ENCODE data around the gene ZNF654.
"Not testable (repeated sequence)": the region's sequence is repeated elsewhere in the genome, so short reads cannot be mapped to it uniquely, and the experiment has no call there.

Gene ZNF654

GRCh38 chr3:88061746-88062145, 2.7 kb downstream of the ZNF654 start:
- DNase-seq (ENCODE audit: low read depth): no peak

DNA sequence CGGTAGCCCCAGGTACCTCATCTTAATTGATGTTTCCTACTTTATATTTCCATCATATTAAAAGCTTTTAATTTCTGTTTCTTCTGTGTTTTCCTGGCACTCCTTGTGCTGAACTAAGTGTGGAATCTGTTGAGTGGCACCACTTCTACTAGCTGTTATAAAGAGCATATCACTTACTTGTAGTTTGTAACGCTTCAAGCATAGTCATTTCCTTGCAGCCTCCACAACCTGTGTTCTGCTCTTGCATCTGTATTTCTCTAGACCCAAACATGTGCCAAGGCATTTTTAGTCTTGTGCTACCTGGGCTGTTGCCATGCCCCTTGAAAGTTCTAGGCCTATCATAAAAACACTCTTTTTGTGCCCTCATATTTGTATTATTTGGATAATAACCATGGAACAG, 16.0 kb downstream of the ZNF654 start:
- no peak for DNase-seq (ENCODE audit: low read depth)

DNA sequence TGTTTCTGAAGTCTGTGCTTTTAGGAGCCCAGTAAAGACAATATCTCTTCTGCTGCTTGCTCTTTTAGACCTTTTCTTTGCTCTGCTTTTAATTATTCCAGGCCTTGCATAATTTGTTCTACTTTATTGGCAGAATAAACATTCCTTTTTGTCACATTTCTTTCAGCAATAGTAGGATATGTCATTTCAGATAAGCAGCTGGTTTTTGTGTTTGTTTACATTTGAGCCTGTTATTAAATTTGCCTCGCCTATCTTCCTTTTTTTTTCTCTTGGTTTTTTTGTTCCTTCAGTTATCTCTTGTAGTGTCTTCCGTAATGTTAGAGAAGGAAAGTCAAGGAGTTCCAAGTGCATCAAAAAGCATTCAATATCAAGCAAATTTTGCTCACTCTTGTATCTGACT, 16.4 kb downstream of the ZNF654 start:
- DNase-seq (ENCODE audit: low read depth): no peak

DNA sequence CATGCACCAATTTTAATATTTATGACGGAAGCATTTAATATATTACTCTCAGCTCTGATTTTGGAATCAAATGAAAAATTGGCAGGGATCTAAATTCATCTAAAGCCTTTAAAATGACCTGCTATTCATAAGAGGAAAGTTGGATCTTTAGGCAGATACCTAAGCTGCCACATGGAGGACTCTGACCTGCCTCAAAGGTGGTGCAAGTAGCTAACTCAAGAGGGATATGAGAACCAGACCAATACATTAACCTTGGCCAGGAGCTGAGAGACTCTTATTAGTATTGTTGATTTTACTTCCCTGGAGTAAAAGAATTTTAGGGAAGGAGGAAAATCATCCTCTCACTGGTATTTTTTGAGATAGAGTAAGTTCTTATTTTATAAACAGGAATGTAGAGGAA, 17.7 kb downstream of the ZNF654 start:
- no peak for DNase-seq (ENCODE audit: low read depth)

- DNase-seq (ENCODE audit: low read depth): no peak
Measured at GRCh38 chr3:88078932-88079331, 19.9 kb downstream of the ZNF654 start.

- DNase-seq (ENCODE audit: low read depth): no peak
Measured at GRCh38 chr3:88082854-88083253, 23.8 kb downstream of the ZNF654 start.

DNA sequence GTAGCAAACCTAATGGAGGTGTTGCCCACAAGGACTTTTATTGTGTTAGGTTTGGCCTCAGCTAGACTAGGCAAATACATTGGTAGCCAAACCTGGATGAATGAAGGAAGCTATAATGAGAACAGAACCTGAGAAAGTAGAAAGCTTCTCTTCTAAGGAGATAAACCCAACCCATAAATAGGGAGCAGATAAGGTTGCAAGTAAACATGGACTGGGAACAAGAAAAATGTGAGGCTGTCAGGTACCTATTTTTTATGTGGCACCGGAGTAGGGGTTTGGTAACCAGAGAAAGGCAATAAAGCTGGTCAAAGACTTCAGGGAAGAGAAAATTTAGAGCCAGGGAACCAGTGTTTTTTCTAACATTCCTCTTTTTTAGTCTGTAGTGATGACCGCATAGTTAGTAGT, 25.0 kb downstream of the ZNF654 start:
- DNase-seq (ENCODE audit: low read depth): no peak

DNA sequence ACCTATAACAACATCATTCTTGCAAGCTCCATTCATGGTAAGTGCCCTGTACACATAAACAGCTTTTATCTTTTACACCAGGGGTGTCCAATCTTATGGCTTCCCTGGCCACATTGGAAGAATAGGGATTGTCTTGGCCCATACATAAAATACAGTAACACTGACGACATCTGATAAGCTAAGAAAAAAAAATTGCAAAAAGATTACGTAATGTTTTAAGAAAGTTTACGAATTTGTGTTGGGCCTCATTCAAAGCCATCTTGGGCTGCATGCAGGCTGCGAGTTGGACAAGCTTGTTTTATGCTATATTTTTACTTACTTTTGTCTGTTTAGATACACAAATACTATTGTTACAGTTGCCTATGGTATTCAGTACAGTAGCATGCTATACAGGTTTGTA, 31.6 kb downstream of the ZNF654 start:
- DNase-seq (ENCODE audit: low read depth): no peak

DNA sequence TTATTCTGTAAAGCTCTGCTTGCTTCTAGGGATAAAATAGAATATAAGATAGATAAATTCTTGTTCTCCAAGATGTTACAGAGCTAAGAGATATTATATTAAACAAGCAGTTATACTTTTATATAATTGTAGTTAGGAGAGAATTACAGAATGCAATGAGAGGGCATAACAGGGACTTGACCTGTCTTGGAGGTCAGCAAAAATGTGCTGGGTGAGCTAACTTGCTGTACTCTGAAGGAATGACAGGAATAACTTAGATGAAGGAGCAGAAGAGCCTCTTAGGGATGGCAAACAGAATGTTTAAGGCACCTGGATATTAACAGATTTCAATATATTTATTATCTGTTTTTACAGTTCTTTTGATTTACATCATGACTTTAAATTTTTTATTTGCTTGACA, 33.2 kb downstream of the ZNF654 start:
- no peak for DNase-seq (ENCODE audit: low read depth)

GRCh38 chr3:88093266-88093665, 34.2 kb downstream of the ZNF654 start:
- no peak for DNase-seq (ENCODE audit: low read depth)

- DNase-seq (ENCODE audit: low read depth): no peak
Measured at GRCh38 chr3:88101142-88101541, 42.1 kb downstream of the ZNF654 start.

- DNase-seq (ENCODE audit: low read depth): peak; percentile 4
Measured at GRCh38 chr3:88105325-88105724, 46.3 kb downstream of the ZNF654 start.

DNA sequence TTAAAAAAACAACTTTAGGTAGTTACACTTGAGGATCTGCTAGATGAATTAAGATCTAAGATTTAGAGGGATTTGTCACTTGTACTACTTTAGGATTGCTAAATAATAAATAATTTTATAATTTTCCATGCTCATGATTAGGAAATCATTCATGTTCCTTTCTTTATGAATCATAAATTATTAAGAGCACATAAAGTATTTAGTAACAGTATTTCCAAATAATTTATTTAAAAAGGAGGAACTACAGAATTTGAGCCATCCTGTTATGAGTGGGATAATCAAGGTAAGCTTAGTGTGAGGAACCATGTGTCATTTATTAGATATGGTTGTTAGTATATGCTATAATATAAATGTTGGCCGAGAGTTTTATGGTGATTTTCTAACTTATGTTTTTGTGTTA, 53.2 kb downstream of the ZNF654 start:
- no peak for DNase-seq (ENCODE audit: low read depth)

GRCh38 chr3:88113311-88114162, 54.5 kb downstream of the ZNF654 start:
- peak; percentile 37 for DNase-seq (ENCODE audit: low read depth)

GRCh38 chr3:88114878-88115549, 56.0 kb downstream of the ZNF654 start:
- no peak for DNase-seq (ENCODE audit: low read depth)

- no peak for DNase-seq (ENCODE audit: low read depth)
Measured at GRCh38 chr3:88117683-88118082, 58.6 kb downstream of the ZNF654 start.

GRCh38 chr3:88118603-88119002, 59.5 kb downstream of the ZNF654 start:
- not testable (repeated sequence) for DNase-seq (ENCODE audit: low read depth)

DNA sequence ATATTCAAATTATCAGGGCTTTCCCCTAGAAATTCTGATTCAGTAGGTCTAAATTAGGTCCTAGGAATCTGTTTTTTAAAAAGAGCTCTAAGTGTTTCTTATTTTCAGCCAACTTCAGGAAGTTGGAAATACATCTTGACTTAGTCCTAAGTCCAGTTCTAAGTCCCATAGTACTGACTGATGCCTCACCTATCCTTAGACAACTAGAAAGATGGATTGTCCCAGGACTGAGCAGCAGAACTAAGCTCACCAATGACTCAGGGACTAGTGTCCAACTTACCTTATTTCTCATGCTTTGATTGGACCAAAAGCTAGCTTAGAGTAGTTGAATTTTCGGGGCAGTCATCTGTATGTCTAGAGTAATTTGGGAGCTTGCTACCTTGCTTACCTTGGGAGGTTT, 64.5 kb downstream of the ZNF654 start:
- DNase-seq (ENCODE audit: low read depth): no peak

GRCh38 chr3:88131695-88132094, 72.6 kb downstream of the ZNF654 start:
- DNase-seq (ENCODE audit: low read depth): no peak

DNA sequence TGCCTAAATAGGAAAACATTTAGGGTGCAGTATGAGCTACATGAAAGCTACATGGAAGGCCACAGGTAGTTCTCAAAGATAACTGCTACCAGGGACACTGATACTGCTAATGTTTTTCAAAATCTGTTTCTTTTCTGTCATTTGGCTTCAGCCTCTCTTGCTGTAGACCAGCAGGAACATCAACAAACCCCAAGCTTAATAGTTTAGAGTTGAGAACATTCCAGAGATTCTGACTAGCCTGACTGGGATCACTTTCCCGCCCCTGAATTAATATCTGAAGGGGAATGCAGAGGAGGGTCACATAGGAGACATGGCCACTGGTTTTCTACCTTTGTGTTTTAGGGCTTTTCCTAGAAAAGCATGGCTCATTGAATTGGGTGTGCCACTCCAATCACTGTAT, 73.8 kb downstream of the ZNF654 start:
- DNase-seq (ENCODE audit: low read depth): no peak

DNA sequence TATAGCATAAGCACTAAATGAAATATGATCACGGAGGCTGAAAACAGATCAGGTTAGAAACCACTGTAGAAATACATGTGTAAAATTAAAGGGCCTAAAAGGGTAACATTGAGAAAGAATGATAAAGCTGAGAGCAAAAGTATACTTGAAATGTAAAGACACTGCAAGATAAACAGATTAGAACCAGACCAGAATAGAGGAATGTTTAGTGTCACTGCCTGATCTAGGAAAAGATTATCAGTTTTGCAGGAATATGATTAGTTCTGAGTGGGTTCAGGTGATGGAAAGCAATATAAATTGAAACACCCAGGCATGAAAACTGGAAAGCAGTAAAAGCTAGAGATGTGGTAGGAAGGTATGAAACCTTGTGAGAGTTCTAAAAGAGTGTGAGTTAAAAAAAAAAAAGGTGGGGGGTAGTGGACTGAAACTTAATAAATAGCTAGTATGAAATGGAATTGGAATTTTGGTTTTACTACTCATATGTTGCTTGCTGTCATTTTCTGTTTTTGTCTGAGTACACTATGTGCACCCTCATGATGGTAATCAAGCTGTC, 74.7 kb downstream of the ZNF654 start:
- no peak for DNase-seq (ENCODE audit: low read depth)

DNA sequence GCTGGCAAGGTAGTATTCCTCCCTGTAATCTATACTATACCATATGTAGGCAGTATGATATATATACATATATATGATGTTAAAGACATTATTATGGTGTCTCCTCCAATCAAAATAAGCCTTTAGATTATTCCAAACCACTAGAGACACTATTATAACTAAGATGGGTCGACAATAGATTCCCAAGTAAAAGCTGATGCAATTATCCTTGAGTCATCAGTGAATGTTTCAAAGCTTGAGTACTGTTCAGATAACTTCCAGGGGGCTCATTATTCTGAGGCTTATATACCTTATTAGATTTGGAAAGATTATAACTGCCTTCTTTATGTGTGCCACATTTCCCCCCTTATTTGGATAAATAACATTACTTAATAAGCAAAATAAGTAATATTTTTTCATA, 78.8 kb downstream of the ZNF654 start:
- no peak for DNase-seq (ENCODE audit: low read depth)

GRCh38 chr3:88141458-88142083, 82.5 kb downstream of the ZNF654 start:
- DNase-seq (ENCODE audit: low read depth): peak; percentile 68
